Ovary (tissue), 3 donors: ENCODE results near the gene FOSL1.

Source experiments
- CTCF ChIP-seq, 3 donors: fragments of 450-650 bp in 2 of 3; fragments of 200-600 bp in 1 of 3; IDR thresholded peaks; one replicate each; pipeline versions ENCODE4 v1.5.1 to v1.8.0; 2016 to 2022; ENCODE audit warnings: antibody characterized with exemption in 3 of 3, mild to moderate bottlenecking in 1 of 3
- EP300 ChIP-seq: sonication (generic); formaldehyde crosslinking; IDR thresholded peaks from one replicate; pipeline ENCODE4 v1.6.1; 2017; ENCODE audit warnings: antibody characterized with exemption
- donor health status: DM: no; HTN: no; CAD: no.

- TF ChIP-seq CTCF (IDR thresholded peaks at IDR 0.05) (no peak), EP300 (no peak)
These were observed 28.2 kb downstream of the FOSL1 start for GRCh38 chr11:65871811-65872548.
